ENCODE measurements around the gene UNC80.

UNC80 gene

GRCh38 chr2:209757163-209757562, 14.5 kb upstream of the UNC80 start:
- Histone ChIP-seq H4K20me1 (ENCODE audit: insufficient read depth, low read length) (no peaks in the 10 kb centered on the region), H3K9ac (ENCODE audit: low read length) (no peak overlapping the region), H3K9me3 (replicated peaks; ENCODE audit: insufficient read depth, low read length) (no peaks in the 10 kb centered on the region), H3F3A (ENCODE audit: insufficient read depth, low read length) (no peaks in the 10 kb centered on the region), H3K27me3 (replicated peaks; ENCODE audit: insufficient read depth, low read length) (no peaks in the 10 kb centered on the region), H2AFZ (ENCODE audit: low read length) (no peak overlapping the region), H3K9me2 (replicated peaks; ENCODE audit: insufficient read depth, low read length) (no peaks in the 10 kb centered on the region), H3K36me3 (replicated peaks; ENCODE audit: insufficient read depth, low read length) (no peaks in the 10 kb centered on the region), H3K4me1 (ENCODE audit: low read length) (no peaks in the 10 kb centered on the region), H3K4me3 (ENCODE audit: low read length) (no peak overlapping the region), H3K79me2 (ENCODE audit: low read length) (no peaks in the 10 kb centered on the region), H3K4me2 (ENCODE audit: low read depth, low read length) (no peak overlapping the region), H3K27ac (ENCODE audit: low read length) (no peak overlapping the region)
- DNase-seq = no peak
- TF ChIP-seq EZH2 (optimal IDR thresholded peaks at IDR 0.05; ENCODE audit: low read depth, low read length) (no peak), CTCF (IDR thresholded peaks at IDR 0.05; ENCODE audit: low read length) (no peak), EZH2phosphoT487 (IDR thresholded peaks at IDR 0.05; ENCODE audit: low read length) (no peak)

GRCh38 chr2:209761566-209761965, 10.1 kb upstream of the UNC80 start:
- H2AFZ ChIP-seq (ENCODE audit: low read length) = no peak overlapping the region
- TF ChIP-seq EZH2phosphoT487 (IDR thresholded peaks at IDR 0.05; ENCODE audit: low read length) (no peak), EZH2 (optimal IDR thresholded peaks at IDR 0.05; ENCODE audit: low read depth, low read length) (no peak), CTCF (IDR thresholded peaks at IDR 0.05; ENCODE audit: low read length) (no peak)
- H4K20me1 ChIP-seq (ENCODE audit: insufficient read depth, low read length) = no peaks in the 10 kb centered on the region
- H3K36me3 ChIP-seq (replicated peaks; ENCODE audit: insufficient read depth, low read length) = no peaks in the 10 kb centered on the region
- H3K79me2 ChIP-seq (ENCODE audit: low read length) = no peaks in the 10 kb centered on the region
- H3F3A ChIP-seq (ENCODE audit: insufficient read depth, low read length) = no peaks in the 10 kb centered on the region
- no peak overlapping the region for H3K4me2 ChIP-seq (ENCODE audit: low read depth, low read length)
- no peak overlapping the region for H3K27ac ChIP-seq (ENCODE audit: low read length)
- H3K9me2 ChIP-seq (replicated peaks; ENCODE audit: insufficient read depth, low read length) = no peaks in the 10 kb centered on the region
- H3K4me3 ChIP-seq (ENCODE audit: low read length) = no peak overlapping the region
- no peaks in the 10 kb centered on the region for H3K9me3 ChIP-seq (replicated peaks; ENCODE audit: insufficient read depth, low read length)
- H3K27me3 ChIP-seq (replicated peaks; ENCODE audit: insufficient read depth, low read length) = no peaks in the 10 kb centered on the region
- H3K9ac ChIP-seq (ENCODE audit: low read length) = no peak overlapping the region
- no peaks in the 10 kb centered on the region for H3K4me1 ChIP-seq (ENCODE audit: low read length)
- DNase-seq = no peak

- Histone ChIP-seq H3K4me1 (ENCODE audit: low read length) (no peaks in the 10 kb centered on the region), H3K9ac (ENCODE audit: low read length) (no peak overlapping the region), H2AFZ (ENCODE audit: low read length) (no peak overlapping the region), H3F3A (ENCODE audit: insufficient read depth, low read length) (no peaks in the 10 kb centered on the region), H3K27me3 (replicated peaks; ENCODE audit: insufficient read depth, low read length) (no peaks in the 10 kb centered on the region), H3K36me3 (replicated peaks; ENCODE audit: insufficient read depth, low read length) (no peaks in the 10 kb centered on the region), H3K4me3 (ENCODE audit: low read length) (no peak overlapping the region), H3K9me2 (replicated peaks; ENCODE audit: insufficient read depth, low read length) (no peaks in the 10 kb centered on the region), H4K20me1 (ENCODE audit: insufficient read depth, low read length) (no peaks in the 10 kb centered on the region), H3K27ac (ENCODE audit: low read length) (no peak overlapping the region), H3K79me2 (ENCODE audit: low read length) (no peaks in the 10 kb centered on the region), H3K9me3 (replicated peaks; ENCODE audit: insufficient read depth, low read length) (no peaks in the 10 kb centered on the region), H3K4me2 (ENCODE audit: low read depth, low read length) (no peak overlapping the region)
- no peak for DNase-seq
- TF ChIP-seq EZH2 (optimal IDR thresholded peaks at IDR 0.05; ENCODE audit: low read depth, low read length) (no peak), EZH2phosphoT487 (IDR thresholded peaks at IDR 0.05; ENCODE audit: low read length) (no peak)
Measured at GRCh38 chr2:209762563-209762962, 9.1 kb upstream of the UNC80 start.

- no peaks in the 10 kb centered on the region for H3K27me3 ChIP-seq (replicated peaks; ENCODE audit: insufficient read depth, low read length)
- no peaks in the 10 kb centered on the region for H3K9me2 ChIP-seq (replicated peaks; ENCODE audit: insufficient read depth, low read length)
- H3K4me2 ChIP-seq (ENCODE audit: low read depth, low read length) = no peak overlapping the region
- no peak overlapping the region for H3K4me3 ChIP-seq (ENCODE audit: low read length)
- no peak overlapping the region for H2AFZ ChIP-seq (ENCODE audit: low read length)
- no peaks in the 10 kb centered on the region for H3K36me3 ChIP-seq (replicated peaks; ENCODE audit: insufficient read depth, low read length)
- H4K20me1 ChIP-seq (ENCODE audit: insufficient read depth, low read length) = no peaks in the 10 kb centered on the region
- no peak overlapping the region for H3K27ac ChIP-seq (ENCODE audit: low read length)
- DNase-seq = no peak
- no peaks in the 10 kb centered on the region for H3K4me1 ChIP-seq (ENCODE audit: low read length)
- no peak overlapping the region for H3K9ac ChIP-seq (ENCODE audit: low read length)
- TF ChIP-seq CTCF (IDR thresholded peaks at IDR 0.05; ENCODE audit: low read length) = no peak
- TF ChIP-seq EZH2 (optimal IDR thresholded peaks at IDR 0.05; ENCODE audit: low read depth, low read length) = no peak
- TF ChIP-seq EZH2phosphoT487 (IDR thresholded peaks at IDR 0.05; ENCODE audit: low read length) = no peak
- H3K79me2 ChIP-seq (ENCODE audit: low read length) = no peaks in the 10 kb centered on the region
- H3K9me3 ChIP-seq (replicated peaks; ENCODE audit: insufficient read depth, low read length) = no peaks in the 10 kb centered on the region
- H3F3A ChIP-seq (ENCODE audit: insufficient read depth, low read length) = no peaks in the 10 kb centered on the region
Measured at GRCh38 chr2:209763106-209763505, 8.5 kb upstream of the UNC80 start.

Measured in MM.1S (cell line).